ENCODE measurements around the gene TRHDE.

Gene TRHDE

GRCh38 chr12:72560003-72560769 is 288.0 kb downstream of the TRHDE start:
- in situ Hi-C loops (cut with HindIII; ENCODE audit: low pct_ligation_motif_present, low sequenced_read_pairs), result no loop called here
- H3K27me3 ChIP-seq (replicated peaks), result no peaks in the 10 kb centered on the region
- no peak overlapping the region for H3K4me3 ChIP-seq (ENCODE audit: low read depth, low read length)
- no peak for DNase-seq
- no peaks in the 10 kb centered on the region for H3K36me3 ChIP-seq (replicated peaks)
- TF ChIP-seq, protein P1, sequence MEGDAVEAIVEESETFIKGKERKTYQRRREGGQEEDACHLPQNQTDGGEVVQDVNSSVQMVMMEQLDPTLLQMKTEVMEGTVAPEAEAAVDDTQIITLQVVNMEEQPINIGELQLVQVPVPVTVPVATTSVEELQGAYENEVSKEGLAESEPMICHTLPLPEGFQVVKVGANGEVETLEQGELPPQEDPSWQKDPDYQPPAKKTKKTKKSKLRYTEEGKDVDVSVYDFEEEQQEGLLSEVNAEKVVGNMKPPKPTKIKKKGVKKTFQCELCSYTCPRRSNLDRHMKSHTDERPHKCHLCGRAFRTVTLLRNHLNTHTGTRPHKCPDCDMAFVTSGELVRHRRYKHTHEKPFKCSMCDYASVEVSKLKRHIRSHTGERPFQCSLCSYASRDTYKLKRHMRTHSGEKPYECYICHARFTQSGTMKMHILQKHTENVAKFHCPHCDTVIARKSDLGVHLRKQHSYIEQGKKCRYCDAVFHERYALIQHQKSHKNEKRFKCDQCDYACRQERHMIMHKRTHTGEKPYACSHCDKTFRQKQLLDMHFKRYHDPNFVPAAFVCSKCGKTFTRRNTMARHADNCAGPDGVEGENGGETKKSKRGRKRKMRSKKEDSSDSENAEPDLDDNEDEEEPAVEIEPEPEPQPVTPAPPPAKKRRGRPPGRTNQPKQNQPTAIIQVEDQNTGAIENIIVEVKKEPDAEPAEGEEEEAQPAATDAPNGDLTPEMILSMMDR (IDR thresholded peaks at IDR 0.05; ENCODE audit: low read depth, low read length, missing control alignments), result peak; percentile 21
- no peak overlapping the region for H3K27ac ChIP-seq

GRCh38 chr12:72570601-72571000 is 298.4 kb downstream of the TRHDE start:
- in situ Hi-C loops (cut with HindIII; ENCODE audit: low pct_ligation_motif_present, low sequenced_read_pairs), result no loop called here
- H3K27ac ChIP-seq, result no peak overlapping the region
- TF ChIP-seq, protein P1 (IDR thresholded peaks at IDR 0.05; ENCODE audit: low read depth, low read length, missing control alignments), result peak; percentile 37

GRCh38 chr12:72574138-72574537 is 302.0 kb downstream of the TRHDE start:
- DNase-seq, result no peak
- in situ Hi-C loops (cut with HindIII; ENCODE audit: low pct_ligation_motif_present, low sequenced_read_pairs), result no loop called here
- TF ChIP-seq, protein P1 (IDR thresholded peaks at IDR 0.05; ENCODE audit: low read depth, low read length, missing control alignments), result no peak

More at GRCh38 chr12:72570601-72571000, 298.4 kb downstream of the TRHDE start:
- no peaks in the 10 kb centered on the region for H3K27me3 ChIP-seq (replicated peaks)
- DNase-seq, result no peak
- no peaks in the 10 kb centered on the region for H3K36me3 ChIP-seq (replicated peaks)
- H3K4me3 ChIP-seq (ENCODE audit: low read depth, low read length), result no peak overlapping the region

DNA sequence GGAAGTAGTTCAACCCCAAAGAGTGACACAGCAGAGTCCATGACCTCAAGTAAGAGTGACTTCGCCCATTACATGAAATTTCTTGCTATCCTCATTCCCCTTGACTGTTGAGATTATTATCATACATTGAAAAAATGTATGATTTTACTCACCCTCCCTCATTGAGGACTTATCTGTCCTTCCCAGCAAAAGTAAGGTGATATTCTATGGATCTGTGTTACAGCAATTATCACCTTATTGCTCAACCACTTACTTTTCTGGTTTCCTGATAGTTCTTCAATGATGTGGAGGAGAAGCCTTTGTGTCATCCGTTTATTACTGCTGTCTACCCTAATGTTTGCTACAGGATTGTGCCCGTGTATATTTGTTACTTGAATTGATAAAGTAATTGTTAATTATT is 306.2 kb downstream of the TRHDE start:
- in situ Hi-C loops (cut with HindIII; ENCODE audit: low pct_ligation_motif_present, low sequenced_read_pairs), result no loop called here
- no peaks in the 10 kb centered on the region for H3K27me3 ChIP-seq (replicated peaks)
- DNase-seq, result no peak
- TF ChIP-seq, protein P1 (IDR thresholded peaks at IDR 0.05; ENCODE audit: low read depth, low read length, missing control alignments), result no peak
- H3K36me3 ChIP-seq (replicated peaks), result no peaks in the 10 kb centered on the region
- H3K27ac ChIP-seq, result no peak overlapping the region
- no peak overlapping the region for H3K4me3 ChIP-seq (ENCODE audit: low read depth, low read length)

More at GRCh38 chr12:72574138-72574537, 302.0 kb downstream of the TRHDE start:
- Histone ChIP-seq H3K27me3 (replicated peaks) (no peaks in the 10 kb centered on the region), H3K4me3 (ENCODE audit: low read depth, low read length) (no peak overlapping the region), H3K36me3 (replicated peaks) (no peaks in the 10 kb centered on the region), H3K27ac (no peak overlapping the region)

GRCh38 chr12:72586456-72586855 is 314.3 kb downstream of the TRHDE start:
- no peak overlapping the region for H3K4me3 ChIP-seq (ENCODE audit: low read depth, low read length)
- no peak for DNase-seq
- in situ Hi-C loops (cut with HindIII; ENCODE audit: low pct_ligation_motif_present, low sequenced_read_pairs), result no loop called here
- TF ChIP-seq, protein P1 (IDR thresholded peaks at IDR 0.05; ENCODE audit: low read depth, low read length, missing control alignments), result no peak
- no peaks in the 10 kb centered on the region for H3K27me3 ChIP-seq (replicated peaks)
- H3K27ac ChIP-seq, result no peak overlapping the region
- H3K36me3 ChIP-seq (replicated peaks), result no peaks in the 10 kb centered on the region

DNA sequence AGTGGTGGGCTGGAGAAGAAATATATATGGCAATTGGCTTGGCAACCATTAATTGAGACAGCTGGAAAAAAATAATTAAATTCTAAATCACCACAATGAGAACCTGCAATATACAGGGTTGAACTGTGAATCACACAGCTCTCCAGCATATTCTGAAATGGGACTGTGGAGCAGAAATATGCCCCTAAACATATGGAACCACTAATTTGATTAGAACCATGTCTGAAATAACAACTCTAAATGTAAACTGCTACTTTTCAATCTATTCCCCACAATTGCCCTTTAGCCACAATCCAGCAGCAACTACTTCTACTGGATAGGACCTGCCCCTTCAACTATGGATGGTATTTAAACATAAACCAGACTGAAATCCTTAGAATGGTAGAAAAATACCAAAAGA is 330.4 kb downstream of the TRHDE start:
- no peak overlapping the region for H3K27ac ChIP-seq
- in situ Hi-C loops (cut with HindIII; ENCODE audit: low pct_ligation_motif_present, low sequenced_read_pairs), result no loop called here
- no peak for DNase-seq

More for the DNA sequence above, 330.4 kb downstream of the TRHDE start:
- Histone ChIP-seq H3K27me3 (replicated peaks) (no peaks in the 10 kb centered on the region), H3K36me3 (replicated peaks) (no peaks in the 10 kb centered on the region), H3K4me3 (ENCODE audit: low read depth, low read length) (no peak overlapping the region)
- TF ChIP-seq, protein P1 (IDR thresholded peaks at IDR 0.05; ENCODE audit: low read depth, low read length, missing control alignments), result no peak
